ENCODE data around the gene ITGAD.

DNA sequence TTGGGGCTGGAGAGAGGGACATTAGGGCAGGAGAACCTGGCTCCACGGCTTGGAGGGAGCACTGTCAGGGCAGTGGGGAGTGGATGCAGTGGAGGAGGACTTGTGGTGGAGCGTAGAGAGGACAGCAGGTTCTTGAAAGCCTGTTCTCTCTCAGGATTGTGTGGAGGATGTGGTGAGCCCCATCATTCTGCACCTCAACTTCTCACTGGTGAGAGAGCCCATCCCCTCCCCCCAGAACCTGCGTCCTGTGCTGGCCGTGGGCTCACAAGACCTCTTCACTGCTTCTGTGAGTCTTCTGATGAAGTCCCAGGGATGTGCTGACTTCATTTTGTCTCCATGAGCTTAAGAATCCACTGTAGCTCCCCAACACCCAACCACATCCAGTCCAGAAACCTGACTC, 21.6 kb downstream of the ITGAD start:
- TF ChIP-seq, protein P1, sequence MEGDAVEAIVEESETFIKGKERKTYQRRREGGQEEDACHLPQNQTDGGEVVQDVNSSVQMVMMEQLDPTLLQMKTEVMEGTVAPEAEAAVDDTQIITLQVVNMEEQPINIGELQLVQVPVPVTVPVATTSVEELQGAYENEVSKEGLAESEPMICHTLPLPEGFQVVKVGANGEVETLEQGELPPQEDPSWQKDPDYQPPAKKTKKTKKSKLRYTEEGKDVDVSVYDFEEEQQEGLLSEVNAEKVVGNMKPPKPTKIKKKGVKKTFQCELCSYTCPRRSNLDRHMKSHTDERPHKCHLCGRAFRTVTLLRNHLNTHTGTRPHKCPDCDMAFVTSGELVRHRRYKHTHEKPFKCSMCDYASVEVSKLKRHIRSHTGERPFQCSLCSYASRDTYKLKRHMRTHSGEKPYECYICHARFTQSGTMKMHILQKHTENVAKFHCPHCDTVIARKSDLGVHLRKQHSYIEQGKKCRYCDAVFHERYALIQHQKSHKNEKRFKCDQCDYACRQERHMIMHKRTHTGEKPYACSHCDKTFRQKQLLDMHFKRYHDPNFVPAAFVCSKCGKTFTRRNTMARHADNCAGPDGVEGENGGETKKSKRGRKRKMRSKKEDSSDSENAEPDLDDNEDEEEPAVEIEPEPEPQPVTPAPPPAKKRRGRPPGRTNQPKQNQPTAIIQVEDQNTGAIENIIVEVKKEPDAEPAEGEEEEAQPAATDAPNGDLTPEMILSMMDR (IDR thresholded peaks at IDR 0.05; ENCODE audit: borderline replicate concordance, extremely low read depth, low read length, poor library complexity, severe bottlenecking), result no peak
- TF ChIP-seq EZH2 (IDR thresholded peaks at IDR 0.05; ENCODE audit: borderline replicate concordance, low read depth, low read length, severe bottlenecking), result no peak
